IPS-20b (cell line): ENCODE measurements around the gene TSC2.
"Not testable (repeated sequence)": the region's sequence is repeated elsewhere in the genome, so short reads cannot be mapped to it uniquely, and the experiment has no call there.

ENCODE experiments used
- H3K27ac ChIP-seq: one replicate; pipeline ENCODE4 v1.5.1; 2013; ENCODE audit warnings: low read length
- H3K27me3 ChIP-seq: 2 replicates; pipeline ENCODE4 v1.6.1; 2013; ENCODE audit warnings: mild to moderate bottlenecking, low read length, inconsistent platforms; ENCODE audit not compliant: insufficient read depth
- H3K36me3 ChIP-seq: 2 replicates; pipeline ENCODE4 v1.6.1; 2013; ENCODE audit warnings: low read depth, mild to moderate bottlenecking, inconsistent platforms, low read length, moderate library complexity; ENCODE audit not compliant: insufficient read depth
- H3K4me1 ChIP-seq: 2 replicates; pipeline ENCODE4 v1.6.1; 2013; ENCODE audit warnings: mild to moderate bottlenecking, control low read depth, inconsistent platforms, low read length, moderate library complexity; ENCODE audit not compliant: insufficient read depth
- H3K4me3 ChIP-seq: 2 replicates; pipeline ENCODE4 v1.5.1; 2013; ENCODE audit warnings: mild to moderate bottlenecking, low read length, inconsistent platforms
- H3K9ac ChIP-seq: 2 replicates; pipeline ENCODE4 v1.6.1; 2013; ENCODE audit warnings: low read depth, mild to moderate bottlenecking, inconsistent platforms, low read length, moderate library complexity
- H3K9me3 ChIP-seq: 2 replicates; pipeline ENCODE4 v1.6.1; 2013; ENCODE audit warnings: mild to moderate bottlenecking, low read depth, low read length, inconsistent platforms; ENCODE audit not compliant: insufficient read depth

The TSC2 gene

DNA sequence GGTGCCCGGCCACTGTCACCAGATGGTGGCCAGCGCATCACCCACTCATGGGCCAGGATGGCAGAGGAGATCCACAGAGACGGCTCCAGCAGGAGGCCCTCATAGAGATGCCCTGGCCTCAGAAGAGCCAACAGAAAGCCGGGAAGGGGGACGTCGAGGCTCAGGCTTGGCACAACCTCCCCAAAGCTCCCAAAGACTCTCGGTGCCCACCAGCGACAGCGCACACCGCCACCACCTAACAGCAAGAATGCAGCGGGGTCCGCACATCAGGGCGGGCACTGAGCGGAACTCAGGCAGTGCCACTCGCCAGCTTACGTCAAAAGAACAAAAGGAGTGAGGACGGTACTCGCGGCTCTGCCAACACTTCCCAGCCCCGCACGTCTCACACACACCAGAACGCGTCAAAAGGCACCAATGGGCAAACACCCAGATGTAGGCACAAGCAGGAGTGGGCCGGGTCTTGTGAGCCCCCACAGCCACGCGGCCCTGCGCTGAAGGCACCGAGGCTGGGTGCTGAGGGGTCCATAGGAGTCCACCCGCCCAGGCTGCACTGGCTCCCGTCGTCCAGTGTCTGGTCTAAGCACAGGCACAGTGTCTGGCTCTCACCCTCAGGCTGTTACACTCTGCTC, 79.3 kb downstream of the TSC2 start:
- H3K4me3 ChIP-seq, result not testable (repeated sequence)

DNA sequence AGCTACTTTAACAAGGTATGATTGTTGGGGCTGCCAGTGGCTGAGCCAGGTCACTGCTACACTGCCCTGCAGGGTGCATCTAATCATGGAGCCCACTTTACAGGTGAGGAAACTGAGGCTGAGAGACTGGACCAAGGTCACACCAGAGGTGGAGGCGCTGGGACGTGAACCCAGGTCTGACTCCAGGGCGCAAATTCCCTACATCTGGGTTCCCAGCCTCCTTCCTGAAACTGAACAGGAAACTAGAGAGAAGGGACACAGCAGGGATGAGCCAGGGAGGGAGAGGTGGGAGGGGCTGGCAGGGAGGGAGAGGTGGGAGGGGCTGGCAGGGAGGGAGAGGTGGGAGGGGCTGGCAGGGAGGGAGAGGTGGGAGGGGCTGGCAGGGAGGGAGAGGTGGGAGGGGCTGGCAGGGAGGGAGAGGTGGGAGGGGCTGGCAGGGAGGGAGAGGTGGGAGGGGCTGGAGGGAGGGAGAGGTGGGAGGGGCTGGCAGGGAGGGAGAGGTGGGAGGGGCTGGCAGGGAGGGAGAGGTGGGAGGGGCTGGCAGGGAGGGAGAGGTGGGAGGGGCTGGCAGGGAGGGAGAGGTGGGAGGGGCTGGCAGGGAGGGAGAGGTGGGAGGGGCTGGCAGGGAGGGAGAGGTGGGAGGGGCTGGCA, 80.0 kb downstream of the TSC2 start:
- not testable (repeated sequence) for H3K4me1 ChIP-seq, H3K36me3 ChIP-seq, H3K27ac ChIP-seq, H3K27me3 ChIP-seq, H3K9ac ChIP-seq, H3K9me3 ChIP-seq, H3K4me3 ChIP-seq

More for the DNA sequence above, 79.3 kb downstream of the TSC2 start:
- H3K4me1 ChIP-seq, H3K9ac ChIP-seq, H3K27ac ChIP-seq, H3K36me3 ChIP-seq, H3K27me3 ChIP-seq, H3K9me3 ChIP-seq: not testable (repeated sequence)

DNA sequence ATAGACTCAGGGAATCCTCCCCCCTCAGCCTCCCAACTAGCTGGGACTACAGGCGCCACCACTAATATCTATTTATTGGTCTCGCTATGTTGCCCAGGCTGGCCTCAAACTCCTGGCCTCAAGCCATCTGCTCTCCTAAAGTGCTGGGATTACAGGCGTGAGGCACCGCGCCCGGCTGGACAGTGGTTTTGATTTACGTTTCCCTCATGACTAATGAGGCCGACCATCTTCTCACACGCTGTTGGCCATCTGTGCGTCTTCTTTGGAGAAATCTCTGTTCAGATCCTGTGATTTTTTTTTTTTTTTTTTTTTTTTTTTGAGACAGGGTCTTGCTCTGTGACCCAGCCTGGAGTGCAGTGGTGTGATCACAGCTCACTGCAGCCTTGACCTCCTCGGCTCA, 81.5 kb downstream of the TSC2 start:
- not testable (repeated sequence) for H3K27ac ChIP-seq, H3K9me3 ChIP-seq, H3K9ac ChIP-seq, H3K27me3 ChIP-seq, H3K4me1 ChIP-seq, H3K4me3 ChIP-seq, H3K36me3 ChIP-seq

GRCh38 chr16:2129890-2130447, 82.2 kb downstream of the TSC2 start:
- not testable (repeated sequence) for H3K4me3 ChIP-seq, H3K9me3 ChIP-seq, H3K27me3 ChIP-seq, H3K4me1 ChIP-seq, H3K9ac ChIP-seq, H3K36me3 ChIP-seq, H3K27ac ChIP-seq

- H3K9me3 ChIP-seq, H3K36me3 ChIP-seq, H3K27me3 ChIP-seq, H3K4me3 ChIP-seq, H3K4me1 ChIP-seq, H3K27ac ChIP-seq, H3K9ac ChIP-seq: not testable (repeated sequence)
Observed at GRCh38 chr16:2133797-2134196, 86.0 kb downstream of the TSC2 start.

DNA sequence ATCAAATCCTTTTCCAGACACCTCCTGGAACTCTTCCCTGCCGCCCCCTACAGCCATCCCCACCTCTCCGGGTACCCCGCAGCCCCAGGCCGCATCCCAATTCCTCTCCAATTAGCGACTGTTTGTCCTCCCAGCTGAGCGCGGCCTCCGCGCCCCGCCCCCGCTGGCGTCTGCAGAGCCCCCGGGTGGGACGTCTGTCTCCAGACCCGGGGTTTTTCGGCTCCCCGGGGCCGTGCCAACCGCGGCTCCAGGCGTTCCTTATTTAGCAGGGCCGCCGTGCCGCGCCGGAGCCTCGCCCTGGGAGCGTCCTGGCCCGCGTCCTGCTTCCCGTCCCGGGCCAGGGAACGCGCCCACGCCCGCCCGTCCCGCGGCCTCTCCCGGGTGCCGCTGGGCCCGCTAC, 87.3 kb downstream of the TSC2 start:
- H3K4me3 ChIP-seq, result peak overlapping the region; percentile 49; the same call in 1 of the 2 replicates
- not testable (repeated sequence) for H3K27ac ChIP-seq

GRCh38 chr16:2135770-2136490, 88.1 kb downstream of the TSC2 start, which contains the start of gene PKD1:
Gene PKD1 (minus strand): TSS chr16:2135898. CDS start chr16:2135689, 209 bp downstream.
- H3K4me1 ChIP-seq, H3K36me3 ChIP-seq, H3K9me3 ChIP-seq, H3K27me3 ChIP-seq, H3K9ac ChIP-seq, H3K27ac ChIP-seq: not testable (repeated sequence)
- peak within 1 kb of the TSS; percentile 63 for H3K4me3 ChIP-seq

More for the DNA sequence above, 87.3 kb downstream of the TSC2 start:
- not testable (repeated sequence) for H3K27me3 ChIP-seq, H3K36me3 ChIP-seq, H3K9ac ChIP-seq, H3K4me1 ChIP-seq, H3K9me3 ChIP-seq
